Right forelimb (tissue), 1 donor: ENCODE measurements around the gene ZNF101.
A peak's percentile ranks its signal among the peaks of the same experiment; 100 is the strongest.

Experiments used
- DNase-seq: peaks from one replicate; pipeline ENCODE4 v3.0.0-alpha.2; 2018

The ZNF101 gene

DNA sequence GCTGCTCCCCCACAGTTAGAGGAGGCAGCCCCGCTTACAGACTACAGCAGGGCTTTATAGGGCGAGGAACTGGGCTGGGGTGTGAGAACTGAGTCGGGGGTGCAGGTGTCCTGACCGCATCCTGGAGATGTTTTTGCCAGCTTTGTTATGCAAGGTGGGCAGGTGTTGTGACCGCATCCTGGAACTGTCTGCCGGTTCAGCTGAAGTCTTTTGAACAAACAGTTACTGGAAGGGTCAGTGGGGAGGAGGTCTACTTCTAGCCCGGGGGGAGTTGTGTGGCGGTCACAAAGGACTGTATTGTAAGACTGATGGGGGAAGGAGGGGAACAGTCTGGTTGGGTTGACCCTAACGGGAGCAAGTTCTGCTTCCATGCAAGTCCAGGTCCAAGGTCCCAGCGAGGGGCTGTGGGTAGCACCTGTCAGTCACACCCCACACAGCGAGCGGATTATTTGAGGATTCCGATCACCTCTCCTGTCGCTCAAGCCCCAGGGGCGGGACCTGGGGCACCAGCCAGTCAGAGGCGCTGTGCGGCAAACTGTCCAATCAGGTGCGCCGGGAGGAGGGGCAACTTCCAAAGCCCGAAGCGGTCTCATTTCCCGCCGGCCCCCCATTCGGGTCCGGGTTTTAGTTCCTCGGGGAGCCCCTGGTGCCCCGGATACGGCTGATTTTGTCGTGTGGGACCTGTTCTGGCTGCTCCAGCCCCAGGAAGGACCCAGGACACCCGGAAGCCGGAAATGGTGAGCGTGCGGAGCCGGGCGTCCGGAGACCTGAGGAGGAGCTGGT is at the start of gene ZNF101:
Gene ZNF101, plus strand, starts transcription at position 610 of the 783 bp plus-strand sequence. Its CDS starts 125 bp downstream, at position 735.
- DNase-seq, result peak; percentile 92

DNA sequence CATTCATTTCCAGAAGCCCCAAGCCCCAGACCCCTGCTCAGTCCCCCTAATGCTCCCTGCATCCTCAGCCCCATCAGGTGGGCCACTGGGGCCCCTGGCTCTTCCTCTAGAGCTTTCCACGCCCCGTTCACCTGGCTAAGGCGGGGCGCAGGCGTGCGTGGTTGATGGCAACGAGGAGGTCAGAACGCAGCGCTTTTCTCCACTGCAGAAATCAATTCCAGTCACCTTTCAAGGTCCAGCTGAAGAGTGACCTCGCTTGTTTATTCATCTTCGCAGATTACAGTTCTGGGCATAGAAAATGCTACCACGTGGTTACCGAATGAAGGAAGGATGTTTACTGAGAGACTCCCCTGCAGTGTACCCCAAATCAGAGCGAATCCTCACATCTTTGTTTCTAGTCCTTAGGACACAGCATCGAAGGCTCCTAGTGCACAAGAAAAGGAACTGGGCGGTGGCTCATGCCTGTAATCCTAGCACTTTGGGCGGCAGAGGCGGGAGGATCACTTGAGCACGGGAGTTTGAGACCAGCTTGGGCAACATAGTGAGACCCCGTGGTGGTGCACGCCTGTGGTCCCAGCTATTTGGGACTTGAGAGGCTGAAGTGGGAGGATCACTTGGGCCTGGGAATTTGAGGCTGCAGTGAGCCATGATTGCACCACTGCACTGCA is 49.3 kb upstream of the ZNF101 start:
- DNase-seq, result no peak

DNA sequence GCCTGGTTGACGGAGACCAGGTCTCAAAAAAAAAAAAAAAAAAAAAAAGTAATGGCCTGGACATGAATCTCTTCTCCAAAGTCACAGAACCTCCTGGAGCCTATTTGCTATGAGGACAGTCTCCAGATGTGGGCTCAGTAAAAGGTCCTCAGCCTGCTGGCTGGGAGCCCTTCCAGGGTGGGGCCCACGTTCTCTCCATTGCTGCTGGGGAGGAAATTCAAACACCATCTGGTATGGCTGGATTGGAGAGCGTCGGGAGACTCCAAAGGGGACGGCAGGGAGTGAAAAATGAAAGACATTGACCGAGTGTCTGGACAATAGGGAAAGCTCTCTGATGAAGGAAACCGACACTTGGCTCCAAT is 48.8 kb upstream of the ZNF101 start:
- DNase-seq, result no peak

DNA sequence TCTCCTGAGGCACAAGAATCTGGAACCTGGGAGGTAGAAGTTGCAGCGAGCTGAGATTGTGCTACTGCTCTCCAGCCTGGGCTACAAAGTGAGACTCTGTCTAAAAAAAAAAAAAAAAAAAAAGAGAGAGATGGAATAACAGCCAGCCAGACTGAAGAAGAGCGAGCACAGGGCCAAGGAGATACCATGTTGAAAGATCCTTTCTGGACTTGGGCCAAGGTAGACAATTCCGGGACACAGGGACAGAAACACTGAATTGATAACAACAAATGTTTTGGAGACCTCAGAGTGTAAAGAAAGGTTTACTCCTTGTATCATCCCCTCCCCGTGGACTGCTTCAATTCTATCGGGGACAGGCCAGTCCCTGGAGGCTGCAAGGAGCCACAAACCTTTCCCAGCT is 45.3 kb upstream of the ZNF101 start:
- DNase-seq, result peak; percentile 26

DNA sequence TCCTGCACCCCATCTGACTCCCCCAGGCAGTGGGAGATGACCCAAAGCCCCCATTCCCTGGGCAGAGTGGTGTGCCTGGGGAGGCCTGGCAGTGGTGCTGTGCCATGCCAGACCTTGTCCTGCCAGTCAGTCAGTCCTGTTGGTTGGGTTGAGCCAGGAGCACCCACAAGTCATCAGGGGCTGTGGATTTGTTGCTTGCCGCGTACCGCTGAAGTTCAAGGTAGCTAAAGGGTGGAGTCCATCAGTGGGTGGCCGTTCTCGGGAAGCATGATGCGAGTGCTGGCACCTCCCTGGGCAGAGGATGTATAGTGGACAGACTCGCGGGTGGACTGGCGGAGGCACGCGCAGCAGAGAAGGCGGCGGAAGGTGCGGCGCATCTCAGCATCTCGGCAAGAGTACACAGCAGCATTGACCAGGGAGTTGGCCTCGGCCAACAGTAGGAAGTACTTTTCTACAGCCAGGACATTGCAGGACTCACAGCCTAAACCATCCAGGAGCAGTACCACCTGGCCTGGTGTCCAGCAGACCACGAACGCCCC is 44.5 kb upstream of the ZNF101 start:
- peak; percentile 31 for DNase-seq

DNA sequence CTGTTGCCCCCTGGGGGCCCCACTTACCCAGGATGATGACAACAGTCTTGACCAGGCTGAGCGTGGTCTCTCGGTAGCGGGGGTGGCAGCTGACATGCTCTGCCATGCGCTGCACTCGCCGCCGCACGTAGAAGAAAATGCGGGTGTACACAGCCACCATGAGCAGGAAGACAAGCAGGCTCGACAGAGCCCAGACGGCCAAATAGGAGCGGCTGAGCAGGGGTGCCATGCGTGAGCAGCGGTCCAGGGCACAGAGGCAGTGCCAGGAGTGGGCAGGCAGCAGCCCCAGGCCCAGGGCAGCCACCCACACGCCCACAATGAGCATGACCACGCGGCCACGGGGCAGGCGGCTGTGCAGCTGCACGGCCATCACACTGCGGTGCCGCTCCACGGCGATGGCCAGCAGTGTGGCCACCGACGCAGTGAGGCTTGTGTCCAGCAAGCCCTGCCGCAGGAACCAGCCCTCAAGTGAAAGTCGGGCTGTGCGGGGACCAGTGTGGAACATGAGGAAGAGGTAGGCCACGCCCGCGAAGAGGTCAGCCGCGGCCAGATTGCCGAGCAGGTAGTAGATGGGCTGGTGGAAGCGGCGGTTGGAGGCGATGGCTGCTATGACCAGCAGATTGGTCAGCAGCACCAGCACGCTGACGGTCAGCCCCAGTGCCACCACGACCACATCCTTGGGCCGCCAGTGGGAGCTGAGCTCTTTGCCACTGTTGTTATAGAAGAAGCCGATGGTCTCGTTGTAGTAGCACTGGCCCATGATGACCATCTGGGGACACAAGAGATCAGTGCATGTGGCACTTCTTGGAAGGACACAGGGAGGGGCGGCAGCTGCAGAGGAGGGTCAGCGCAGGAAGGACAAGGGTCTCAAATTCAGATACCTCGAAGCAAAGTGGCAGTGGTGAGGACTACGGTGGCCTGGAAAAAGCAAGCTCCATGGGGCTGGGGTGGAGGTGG is 41.8 kb upstream of the ZNF101 start:
- peak; percentile 46 for DNase-seq

DNA sequence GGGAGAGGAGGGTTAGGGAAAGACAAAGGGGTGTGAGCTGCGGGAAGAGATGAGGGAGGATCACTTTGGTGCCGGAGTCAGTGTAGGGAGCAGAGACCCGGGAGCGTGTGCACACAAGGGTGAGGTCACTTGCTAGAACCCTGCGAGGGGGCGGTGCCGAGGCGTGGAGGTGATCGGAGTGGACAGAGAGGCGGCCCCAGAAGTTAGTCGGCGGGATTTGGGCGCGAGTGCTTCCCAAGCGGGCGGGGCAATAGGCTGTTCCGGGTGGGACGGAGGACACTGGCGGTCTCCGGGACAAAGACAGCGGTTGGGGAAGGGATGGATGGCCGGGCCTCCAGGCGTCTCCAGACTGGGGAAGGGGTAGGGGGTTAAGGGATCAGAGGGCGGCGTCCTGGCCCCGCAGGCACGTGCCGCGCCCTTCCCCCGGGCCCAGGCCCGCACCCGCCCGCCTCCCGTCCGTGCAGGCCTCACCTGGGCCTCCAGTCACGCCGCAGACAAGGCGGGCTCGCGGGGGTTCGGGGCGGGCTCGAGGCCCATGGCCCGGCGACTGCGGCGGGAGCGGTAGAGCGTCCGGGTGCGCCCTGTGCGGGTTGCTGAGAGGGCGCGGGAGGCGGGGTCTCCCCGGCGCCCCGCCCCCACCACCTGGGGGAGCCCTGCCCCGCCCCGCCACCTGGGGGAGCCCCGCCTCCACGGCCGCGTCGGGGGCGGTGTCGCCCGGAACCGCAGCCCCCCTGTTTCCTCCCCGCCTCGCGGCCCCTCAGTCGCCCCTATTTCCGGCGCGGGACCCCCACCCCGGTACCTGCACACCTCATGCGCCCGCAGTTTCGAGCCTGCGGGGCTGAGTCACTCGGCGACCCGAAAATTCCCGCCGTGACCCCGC is 40.8 kb upstream of the ZNF101 start, which contains the start of gene LPAR2:
Gene LPAR2, minus strand, starts transcription at position 600 of the 880 bp plus-strand sequence. CDS start 945 bp downstream, outside the sequence.
- peak; percentile 54 for DNase-seq

DNA sequence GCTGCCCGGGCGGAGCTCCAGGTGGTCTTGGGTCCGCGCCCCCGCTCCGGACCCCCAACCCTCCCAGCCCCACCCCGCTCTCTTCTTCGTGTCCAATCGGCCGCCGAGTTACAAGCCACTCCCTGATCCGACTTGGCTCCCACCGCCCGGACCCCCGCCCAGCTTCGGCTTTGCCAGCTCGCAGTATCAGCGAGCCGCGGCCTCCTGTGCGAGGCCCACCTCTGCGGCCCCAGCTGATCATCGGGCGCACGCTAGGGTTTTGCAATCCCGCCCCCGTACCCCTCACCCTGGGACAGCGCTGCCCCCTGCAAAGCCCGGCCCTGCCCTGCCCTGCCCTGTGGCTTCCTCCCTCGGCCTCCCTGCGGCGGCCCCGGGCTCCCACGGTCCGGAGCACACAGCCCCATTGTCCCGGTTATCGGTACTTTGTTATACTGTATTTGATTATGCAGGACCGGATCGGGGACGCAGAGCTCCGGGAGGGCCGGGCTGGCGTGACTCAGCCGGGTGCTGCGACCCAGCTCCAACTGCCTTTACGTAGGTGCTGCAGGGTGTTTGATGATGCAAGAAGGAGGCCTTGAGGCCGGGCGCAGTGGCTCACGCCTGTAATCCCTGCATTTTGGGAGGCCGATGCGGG is 40.0 kb upstream of the ZNF101 start:
- DNase-seq, result peak; percentile 71

DNA sequence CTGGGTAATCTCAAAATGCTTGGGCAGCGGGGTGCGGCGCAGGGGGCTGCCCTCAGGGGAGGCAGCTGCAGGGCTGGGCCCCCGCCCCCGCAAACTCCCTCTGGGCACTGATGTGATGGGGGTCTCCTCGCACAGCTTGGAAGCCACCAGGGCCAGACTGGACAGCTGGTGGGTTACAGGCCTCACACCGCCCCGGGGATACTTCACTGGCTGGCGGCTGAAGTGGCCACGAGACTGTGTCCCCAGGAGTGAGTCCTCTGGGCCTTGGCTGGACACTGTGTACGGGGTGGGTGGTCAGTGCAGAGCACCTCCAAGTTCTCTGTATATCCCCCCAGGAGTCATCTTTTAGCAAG is 38.6 kb upstream of the ZNF101 start:
- no peak for DNase-seq

DNA sequence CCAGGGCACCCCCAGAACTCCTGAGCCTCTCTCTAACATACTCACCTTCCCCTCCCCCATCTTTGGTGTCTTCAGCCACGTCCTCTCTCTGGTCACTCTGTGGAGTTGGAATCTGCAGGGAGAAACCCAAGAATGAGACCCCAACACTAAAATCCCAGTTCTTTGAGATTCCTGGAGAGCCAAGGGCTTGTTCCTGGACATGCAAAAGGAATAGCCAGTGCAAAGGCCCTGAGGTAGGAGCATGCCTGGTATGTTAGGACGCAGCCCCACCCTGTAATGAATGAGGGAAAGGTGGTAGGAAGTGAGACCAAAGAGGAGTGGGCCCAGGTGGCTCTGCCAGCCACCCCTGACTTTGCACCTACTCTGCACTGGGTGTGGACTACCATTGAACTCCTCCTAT is 38.2 kb upstream of the ZNF101 start:
- no peak for DNase-seq

DNA sequence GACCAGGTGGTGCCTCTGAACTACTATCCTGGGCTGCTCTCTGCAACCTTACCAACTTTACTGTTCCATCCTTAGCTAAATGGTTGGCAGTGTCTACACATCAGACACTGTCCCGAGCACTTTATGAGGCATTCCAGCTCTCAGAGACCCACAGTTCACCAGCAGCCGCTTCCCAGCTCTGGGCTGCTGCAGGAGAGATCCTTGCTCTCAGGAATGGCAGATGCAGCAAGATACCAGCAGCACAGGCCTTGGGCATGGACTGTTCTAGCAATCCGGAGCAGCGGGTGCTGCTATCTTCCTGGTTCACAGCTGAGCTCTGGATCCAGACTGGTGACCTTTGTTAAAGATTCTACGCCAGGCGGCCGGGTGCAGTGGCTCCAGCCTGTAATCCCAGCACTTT is 37.3 kb upstream of the ZNF101 start:
- no peak for DNase-seq

DNA sequence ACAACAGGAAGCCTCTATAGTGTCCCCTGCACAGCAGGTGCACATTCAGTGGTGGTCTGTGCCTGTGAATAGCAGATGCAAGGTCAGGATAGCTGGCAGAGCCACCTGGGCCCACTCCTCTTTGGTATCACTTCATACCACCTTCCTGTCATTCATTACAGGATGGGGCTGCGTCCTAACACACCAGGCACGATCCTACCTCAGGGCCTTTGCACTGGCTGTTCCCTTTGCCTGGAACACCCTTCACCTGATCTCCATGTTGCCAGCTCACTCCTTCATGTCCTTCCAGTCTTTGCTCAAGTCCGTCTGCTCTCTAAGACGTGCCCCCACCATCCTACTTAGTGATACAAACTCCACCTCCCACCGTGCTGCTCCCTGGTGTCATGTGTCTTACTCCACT is 36.0 kb upstream of the ZNF101 start:
- DNase-seq, result no peak

DNA sequence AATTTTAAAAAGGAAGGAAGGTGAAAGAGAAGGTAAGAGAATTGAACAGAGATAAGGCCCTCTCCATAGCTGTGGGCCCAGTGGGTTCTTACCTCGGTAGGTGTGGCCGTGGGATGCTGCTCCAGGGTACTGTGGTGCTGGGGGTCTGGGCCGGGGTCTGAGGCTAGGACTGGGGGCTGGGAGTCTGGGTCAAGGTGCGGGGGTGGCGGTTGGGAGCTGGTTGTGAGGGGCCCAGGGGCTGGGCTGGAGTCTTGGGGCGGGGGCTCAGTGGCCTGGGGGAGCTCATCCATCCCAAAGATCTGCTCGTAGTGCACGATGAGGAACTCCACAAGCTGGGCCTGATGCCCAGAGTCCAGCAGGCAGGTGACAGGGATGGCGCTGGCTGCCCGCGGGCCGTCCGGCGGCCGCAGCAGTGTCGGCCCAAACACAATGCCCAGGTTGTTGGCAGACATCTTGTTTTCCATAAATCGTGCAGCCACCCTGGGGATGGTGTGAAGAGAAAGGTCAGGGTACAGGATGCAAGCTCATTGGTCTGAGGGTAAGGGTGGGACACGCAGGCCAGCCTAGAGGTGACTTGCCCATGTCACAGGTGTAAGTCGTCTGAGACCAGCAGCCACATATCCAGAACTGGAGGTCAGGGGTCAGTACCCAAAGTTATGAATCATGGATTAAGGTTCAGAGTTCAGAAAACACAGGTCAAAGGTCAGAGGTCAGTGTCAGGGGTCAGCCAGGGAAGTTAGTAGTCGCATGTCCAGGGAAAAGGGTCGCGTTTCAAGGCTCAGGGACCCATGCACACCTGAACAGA is 34.7 kb upstream of the ZNF101 start:
- DNase-seq, result no peak

DNA sequence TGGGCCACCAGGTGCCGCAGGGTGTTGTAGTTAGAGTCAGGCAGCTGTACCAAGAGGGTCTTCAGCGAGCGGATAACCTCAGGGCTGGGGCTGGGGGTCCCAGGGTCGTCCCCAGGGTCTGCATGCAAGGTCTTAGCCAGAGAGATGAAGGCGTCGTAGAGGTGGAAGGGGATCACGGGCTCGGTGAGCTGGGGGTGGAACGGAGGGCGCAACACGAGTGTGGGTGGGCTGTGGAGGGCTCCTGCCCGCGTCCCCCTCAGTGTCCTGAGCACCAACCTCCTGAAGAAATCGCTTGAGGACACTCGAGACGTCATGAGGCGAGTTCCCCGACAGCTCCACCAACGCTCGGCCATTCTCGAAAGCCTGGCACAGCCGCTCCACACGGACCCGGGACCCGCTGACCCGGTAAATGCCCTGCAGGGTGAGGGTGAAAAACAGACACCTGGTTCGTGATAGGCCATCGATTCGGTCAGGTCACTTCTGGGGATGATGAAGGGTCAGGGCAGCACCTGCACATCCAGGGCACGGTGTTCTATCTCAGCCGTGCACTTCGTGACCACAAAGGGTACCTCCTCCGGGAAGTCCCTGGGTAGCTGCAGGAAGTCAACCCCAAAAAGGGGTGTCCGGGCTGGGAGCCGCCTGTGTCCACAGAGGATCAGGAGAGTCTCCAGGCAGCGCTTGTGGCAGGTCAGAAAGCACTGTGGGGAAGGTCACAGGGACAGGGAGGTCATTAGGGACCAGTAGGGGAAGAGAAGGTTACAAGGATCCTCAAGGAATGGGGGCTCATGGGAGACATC is 33.9 kb upstream of the ZNF101 start:
- DNase-seq, result no peak

DNA sequence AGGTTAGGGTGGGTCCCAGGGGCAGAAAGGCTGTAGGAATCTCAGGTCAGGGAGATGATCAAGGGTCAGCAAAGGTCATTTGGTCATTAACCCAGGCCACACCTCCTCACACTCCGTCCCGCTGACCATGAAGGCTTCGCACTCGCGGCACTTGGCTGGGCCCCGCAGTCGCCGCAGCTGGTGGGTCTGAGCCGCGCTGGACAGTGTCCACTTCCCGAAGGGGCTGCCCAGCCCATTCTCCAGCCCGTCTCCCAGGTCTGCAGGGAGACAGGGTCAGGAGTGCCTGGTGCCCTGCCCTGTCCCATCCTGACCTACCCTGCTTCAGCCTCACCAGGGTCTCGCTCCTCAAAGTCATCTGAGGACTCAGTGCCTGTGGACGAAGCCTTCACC is 33.3 kb upstream of the ZNF101 start:
- DNase-seq, result no peak

DNA sequence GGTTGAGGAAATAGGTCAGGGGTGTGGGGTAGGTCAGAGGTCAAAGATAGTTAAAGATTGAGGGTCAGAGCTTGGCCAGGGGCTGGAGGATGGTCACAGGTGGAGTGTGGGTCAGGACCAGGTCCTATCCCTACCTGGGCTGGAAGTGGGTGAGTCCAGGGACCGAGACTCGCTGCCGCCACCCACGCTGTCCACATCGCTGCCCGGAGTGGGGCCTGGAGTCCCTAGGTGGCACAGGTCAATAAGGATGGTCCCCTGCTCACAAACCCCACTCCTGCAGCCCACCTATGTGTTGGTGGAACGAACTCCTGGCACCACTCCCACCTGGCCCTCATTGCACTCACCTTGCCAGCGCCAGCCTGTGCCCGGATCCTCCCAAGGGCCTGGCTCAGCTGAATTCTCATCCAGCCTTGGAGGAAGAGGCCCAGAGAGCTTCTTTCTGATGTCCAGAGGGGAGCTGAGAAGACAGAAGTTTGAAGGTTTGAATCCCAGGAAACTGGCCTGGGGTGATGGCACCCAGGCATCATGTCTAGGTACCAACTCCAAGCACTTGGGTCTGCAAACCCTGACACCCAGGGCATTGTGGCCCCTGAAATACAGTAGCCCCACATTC is 32.0 kb upstream of the ZNF101 start:
- DNase-seq, result no peak

DNA sequence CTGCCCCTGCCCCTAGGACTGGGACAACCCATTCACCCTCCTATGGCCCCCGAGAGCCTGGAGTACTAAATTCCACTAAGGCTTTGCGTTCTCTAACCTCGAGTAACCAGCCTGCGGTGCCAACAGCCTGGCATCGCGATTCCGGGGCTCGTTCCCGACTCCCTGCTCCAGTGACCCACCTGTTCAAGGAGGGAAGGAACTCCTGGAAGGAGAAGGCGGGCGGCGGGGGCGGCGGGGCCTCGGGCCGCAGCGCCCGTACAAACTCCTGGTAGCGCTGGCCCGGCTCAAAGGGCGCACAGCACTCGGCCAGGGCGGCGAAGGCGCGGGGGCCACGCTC is 31.5 kb upstream of the ZNF101 start:
- DNase-seq, result no peak

DNA sequence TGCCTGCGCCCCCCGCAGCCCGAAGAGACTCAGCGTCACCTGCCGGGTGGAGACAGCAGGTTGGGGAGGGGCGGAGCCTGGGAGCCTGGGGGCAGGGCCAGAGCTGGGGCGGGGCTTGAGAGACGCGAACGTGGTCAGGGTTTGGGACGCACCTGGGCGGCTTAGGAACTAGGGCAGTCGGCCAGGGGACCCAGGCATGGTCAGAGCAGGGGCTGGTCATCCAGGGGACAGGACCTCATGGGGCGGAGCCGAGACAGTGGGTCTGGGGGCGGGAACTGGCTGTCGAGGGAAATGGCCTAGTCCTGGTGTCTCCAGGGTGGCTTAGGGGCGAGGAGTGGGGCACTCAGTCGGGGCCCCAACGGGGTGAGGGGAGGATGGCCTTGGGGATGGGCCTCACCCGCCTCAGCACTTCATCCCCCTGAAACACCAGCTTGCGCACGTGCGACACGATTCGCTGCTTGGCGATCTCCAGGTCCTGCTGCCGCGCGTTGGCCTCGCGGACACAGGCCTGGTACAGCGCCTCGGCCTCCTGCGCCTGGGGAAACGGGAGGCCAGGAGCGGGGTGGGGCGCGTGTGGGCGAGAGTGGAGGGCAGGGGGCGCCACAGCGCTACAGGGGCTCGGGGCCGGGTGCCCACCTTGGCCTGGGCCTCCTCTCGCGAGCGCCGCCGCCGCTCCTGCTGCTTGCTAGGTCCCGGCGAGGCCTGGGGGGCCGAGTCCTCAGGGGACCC is 31.0 kb upstream of the ZNF101 start:
- no peak for DNase-seq
